Testis (tissue), 3 donors: ENCODE measurements around the gene LELP1. TPM values are rescaled to one million over a fixed set of nuclear protein-coding genes. Genes with fewer than 3 reads are reported as not detected.
"Not testable (repeated sequence)": the region's sequence is repeated elsewhere in the genome, so short reads cannot be mapped to it uniquely, and the experiment has no call there.

ENCODE experiments used
- DNase-seq: peaks from one replicate; pipeline ENCODE4 v3.0.0-alpha.2; 2019
- H3K27ac ChIP-seq, 2 donors: fragments of 200-600 bp; sonication (generic); one replicate each; pipeline ENCODE4 v1.5.1; 2019
- H3K27me3 ChIP-seq: fragments of 200-600 bp; sonication (generic); one replicate; pipeline ENCODE4 v1.5.1; 2019
- H3K36me3 ChIP-seq: fragments of 200-600 bp; sonication (generic); one replicate; pipeline ENCODE4 v1.5.1; 2017; ENCODE audit warnings: low read depth; ENCODE audit errors: missing control alignments
- H3K4me1 ChIP-seq: fragments of 200-600 bp; sonication (generic); one replicate; pipeline ENCODE4 v1.5.1; 2019
- H3K4me3 ChIP-seq, 2 donors: fragments of 200-600 bp; sonication (generic); one replicate each; pipeline ENCODE4 v1.5.1; 2017 to 2019
- H3K9me3 ChIP-seq: fragments of 200-600 bp; sonication (generic); one replicate; pipeline ENCODE4 v1.5.1; 2017
- CTCF ChIP-seq, 3 experiments: fragments of 450-650 bp in 2 of 3; fragments of 200-600 bp in 1 of 3; sonication (generic) in 1 of 3; IDR thresholded peaks; one replicate each; pipeline ENCODE4 v1.5.1; 2016 to 2019; ENCODE audit warnings: antibody characterized with exemption in 3 of 3, mild to moderate bottlenecking in 2 of 3, moderate library complexity in 1 of 3
- POLR2A ChIP-seq: fragments of 450-650 bp; IDR thresholded peaks from one replicate; pipeline ENCODE4 v1.6.1; 2017; ENCODE audit warnings: antibody characterized with exemption, mild to moderate bottlenecking, moderate library complexity
- WGBS, 2 donors: methylation state at CpG; one replicate each; pipeline ENCODE4 v1.1.5; 2018; 5-methylcytosine and 5-hydroxymethylcytosine counted together
- intact Hi-C: fragments of 100-400 bp; cut with DNase I; formaldehyde crosslinking; loops from one replicate; pipeline ENCODE4 v1.15.1; 2023; ENCODE audit warnings: low total_unique reads
- polyA plus RNA-seq: library from polyadenylated mRNA; stranded (reverse); fragments of 350-450 nt; fragmentation: Illumina TruSeq; extraction: RNeasy Lipid Tissue Mini Kit (QIAGEN cat#74804); gene quantifications from one replicate; pipeline ENCODE4 v1.2.3, GENCODE V29; 2014; ENCODE audit warnings: low read depth, low replicate concordance; ENCODE audit not compliant: insufficient read depth
- total RNA-seq, 2 donors: library from RNA; depleted of rRNA; stranded (reverse); fragments of >200 nt; gene quantifications; one replicate each; pipeline ENCODE4 v1.2.3, GENCODE V29; 2016

LELP1 gene
- total and polyA plus RNA-seq, 3 donors from 2014 or later, result 124 to 847 (median 467) TPM

GRCh38 chr1:153227810-153228209 lies 24.6 kb downstream of the LELP1 start:
- TF ChIP-seq CTCF (IDR thresholded peaks at IDR 0.05), result no peak
- TF ChIP-seq POLR2A, result no peak
- intact Hi-C loops, result no loop called here
- WGBS, 2 donors, result 82 to 97% methylated on average over 2 of the region's 2 CpGs
- Histone ChIP-seq H3K4me1 (no peaks in the 10 kb centered on the region), H3K4me3 (no peak overlapping the region), H3K27me3 (no peaks in the 10 kb centered on the region), H3K9me3 (no peaks in the 10 kb centered on the region), H3K27ac (no peak overlapping the region), H3K36me3 (no peaks in the 10 kb centered on the region)
- no peak for DNase-seq

GRCh38 chr1:153228491-153228890 lies 25.3 kb downstream of the LELP1 start:
- Histone ChIP-seq H3K4me3 (no peak overlapping the region), H3K27me3 (no peaks in the 10 kb centered on the region), H3K36me3 (no peaks in the 10 kb centered on the region), H3K27ac (no peak overlapping the region), H3K9me3 (no peaks in the 10 kb centered on the region), H3K4me1 (no peaks in the 10 kb centered on the region)
- intact Hi-C loops, result no loop called here
- TF ChIP-seq CTCF (IDR thresholded peaks at IDR 0.05) (no peak), POLR2A (no peak)
- 94 to 100% methylated on average over 1 of the region's 1 CpG for WGBS, 2 donors
- DNase-seq, result no peak

GRCh38 chr1:153229076-153229829 lies 26.0 kb downstream of the LELP1 start:
- peak in 2 of 3 experiments; percentile 9 to 46 for TF ChIP-seq CTCF (IDR thresholded peaks at IDR 0.05)
- intact Hi-C loops, H3K36me3 ChIP-seq, H3K4me3 ChIP-seq, H3K27me3 ChIP-seq, H3K4me1 ChIP-seq, H3K27ac ChIP-seq, H3K9me3 ChIP-seq: not testable (repeated sequence)
- WGBS, 2 donors, result 62 to 65% methylated on average over 12 of the region's 12 CpGs
- peak; percentile 46 for DNase-seq

- H3K36me3 ChIP-seq, result no peaks in the 10 kb centered on the region
- no peak overlapping the region for H3K4me3 ChIP-seq
- no peaks in the 10 kb centered on the region for H3K4me1 ChIP-seq
- no peak for DNase-seq
- TF ChIP-seq POLR2A, result no peak
- no peak for TF ChIP-seq CTCF (IDR thresholded peaks at IDR 0.05)
- no peaks in the 10 kb centered on the region for H3K27me3 ChIP-seq
- intact Hi-C loops, result no loop called here
- H3K27ac ChIP-seq, result no peak overlapping the region
- 73 to 96% methylated on average over 2 to 4 of the region's 4 CpGs for WGBS, 2 donors
- H3K9me3 ChIP-seq, result no peaks in the 10 kb centered on the region
Measured at GRCh38 chr1:153231363-153231762, 28.1 kb downstream of the LELP1 start.

GRCh38 chr1:153231785-153232184 lies 28.6 kb downstream of the LELP1 start:
- no peak for DNase-seq
- WGBS, 2 donors, result 72 to 79% methylated on average over 2 of the region's 2 CpGs

More at GRCh38 chr1:153231785-153232184, 28.6 kb downstream of the LELP1 start:
- Histone ChIP-seq H3K9me3 (no peaks in the 10 kb centered on the region), H3K27ac (no peak overlapping the region), H3K4me1 (no peaks in the 10 kb centered on the region), H3K27me3 (no peaks in the 10 kb centered on the region), H3K4me3 (no peak overlapping the region), H3K36me3 (no peaks in the 10 kb centered on the region)
- no peak for TF ChIP-seq CTCF (IDR thresholded peaks at IDR 0.05)
- TF ChIP-seq POLR2A, result no peak
- intact Hi-C loops, result no loop called here
